ENCODE measurements around the gene RETN. TPM values are rescaled to one million over a fixed set of nuclear protein-coding genes. Genes with fewer than 3 reads are reported as not detected.

Gene RETN
- total RNA-seq, 1 donor from 2014 or later, result not detected

- Mint-ChIP-seq H3K9me3 (ENCODE audit: unreplicated experiment) (no peaks in the 10 kb centered on the region), H3K36me3 (ENCODE audit: low read depth, unreplicated experiment) (peaks cover 1% of the 10 kb centered on the region), H3K4me1 (ENCODE audit: low read depth, unreplicated experiment) (no peaks in the 10 kb centered on the region), H3K27ac (ENCODE audit: unreplicated experiment) (no peak overlapping the region), H3K27me3 (ENCODE audit: low read depth, unreplicated experiment) (peaks cover 7% of the 10 kb centered on the region), H3K4me3 (ENCODE audit: unreplicated experiment) (no peak overlapping the region)
- H3K9me3 ChIP-seq (ENCODE audit: insufficient read depth, low read depth, low read length), result peaks cover 5% of the 10 kb centered on the region
- no peak overlapping the region for H3K4me3 ChIP-seq (ENCODE audit: insufficient read depth, low read depth, low read length)
- H4K20me1 ChIP-seq (ENCODE audit: insufficient read depth, low read length), result no peaks in the 10 kb centered on the region
- H3K9ac ChIP-seq (ENCODE audit: low read length), result no peak overlapping the region
- H3K27ac ChIP-seq (ENCODE audit: low read depth, low read length), result no peak overlapping the region
- no peak for DNase-seq (ENCODE audit: low read depth)
- H3K79me2 ChIP-seq (ENCODE audit: insufficient read depth, low read length), result no peaks in the 10 kb centered on the region
- no peak overlapping the region for H3K4me2 ChIP-seq (ENCODE audit: low read length)
- TF ChIP-seq, protein P1, sequence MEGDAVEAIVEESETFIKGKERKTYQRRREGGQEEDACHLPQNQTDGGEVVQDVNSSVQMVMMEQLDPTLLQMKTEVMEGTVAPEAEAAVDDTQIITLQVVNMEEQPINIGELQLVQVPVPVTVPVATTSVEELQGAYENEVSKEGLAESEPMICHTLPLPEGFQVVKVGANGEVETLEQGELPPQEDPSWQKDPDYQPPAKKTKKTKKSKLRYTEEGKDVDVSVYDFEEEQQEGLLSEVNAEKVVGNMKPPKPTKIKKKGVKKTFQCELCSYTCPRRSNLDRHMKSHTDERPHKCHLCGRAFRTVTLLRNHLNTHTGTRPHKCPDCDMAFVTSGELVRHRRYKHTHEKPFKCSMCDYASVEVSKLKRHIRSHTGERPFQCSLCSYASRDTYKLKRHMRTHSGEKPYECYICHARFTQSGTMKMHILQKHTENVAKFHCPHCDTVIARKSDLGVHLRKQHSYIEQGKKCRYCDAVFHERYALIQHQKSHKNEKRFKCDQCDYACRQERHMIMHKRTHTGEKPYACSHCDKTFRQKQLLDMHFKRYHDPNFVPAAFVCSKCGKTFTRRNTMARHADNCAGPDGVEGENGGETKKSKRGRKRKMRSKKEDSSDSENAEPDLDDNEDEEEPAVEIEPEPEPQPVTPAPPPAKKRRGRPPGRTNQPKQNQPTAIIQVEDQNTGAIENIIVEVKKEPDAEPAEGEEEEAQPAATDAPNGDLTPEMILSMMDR (IDR thresholded peaks at IDR 0.05; ENCODE audit: insufficient read depth, low read depth, low read length), result no peak
- TF ChIP-seq EZH2 (IDR thresholded peaks at IDR 0.05; ENCODE audit: insufficient read depth, low read length), result no peak
- no peaks in the 10 kb centered on the region for H3K36me3 ChIP-seq (ENCODE audit: insufficient read depth, low read length)
- FAIRE-seq, result no peak
- H3K27me3 ChIP-seq (ENCODE audit: insufficient read depth, low read length), result peaks cover 13% of the 10 kb centered on the region
- no peak overlapping the region for H2AFZ ChIP-seq (ENCODE audit: low read depth, low read length)
- no peaks in the 10 kb centered on the region for H3K4me1 ChIP-seq (ENCODE audit: insufficient read depth, low read length)
Observed at GRCh38 chr19:7639863-7640348, 28.9 kb upstream of the RETN start.

DNA sequence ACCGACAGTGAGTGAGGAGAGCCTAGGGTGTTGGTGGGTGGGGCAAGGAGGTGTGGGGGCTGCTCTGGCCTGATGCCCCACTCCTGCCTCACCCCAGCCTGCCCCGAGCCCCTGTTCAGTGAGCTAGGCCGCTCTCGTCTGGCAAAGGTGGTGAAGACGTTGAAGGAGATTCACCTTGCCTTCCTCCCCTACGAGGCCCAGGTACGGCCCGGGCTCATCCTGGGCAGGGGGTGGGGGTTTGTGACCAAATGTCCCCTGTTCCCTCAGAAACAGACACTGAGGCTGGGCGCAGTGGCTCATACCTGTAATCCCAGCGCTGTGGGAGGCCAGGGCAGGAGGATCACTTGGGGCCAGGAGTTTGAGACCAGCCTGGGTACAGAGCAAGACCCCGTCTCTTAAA, 28.0 kb upstream of the RETN start:
- H3K27ac Mint-ChIP-seq (ENCODE audit: unreplicated experiment), result no peak overlapping the region
- FAIRE-seq, result no peak
- no peaks in the 10 kb centered on the region for H3K9me3 Mint-ChIP-seq (ENCODE audit: unreplicated experiment)
- peaks cover 1% of the 10 kb centered on the region for H3K36me3 Mint-ChIP-seq (ENCODE audit: low read depth, unreplicated experiment)
- no peaks in the 10 kb centered on the region for H3K79me2 ChIP-seq (ENCODE audit: insufficient read depth, low read length)
- H4K20me1 ChIP-seq (ENCODE audit: insufficient read depth, low read length), result no peaks in the 10 kb centered on the region
- H3K36me3 ChIP-seq (ENCODE audit: insufficient read depth, low read length), result no peaks in the 10 kb centered on the region
- H3K9ac ChIP-seq (ENCODE audit: low read length), result no peak overlapping the region
- no peak overlapping the region for H3K27ac ChIP-seq (ENCODE audit: low read depth, low read length)
- H3K4me3 Mint-ChIP-seq (ENCODE audit: unreplicated experiment), result no peak overlapping the region
- TF ChIP-seq, protein P1 (IDR thresholded peaks at IDR 0.05; ENCODE audit: insufficient read depth, low read depth, low read length), result no peak
- no peak for TF ChIP-seq EZH2 (IDR thresholded peaks at IDR 0.05; ENCODE audit: insufficient read depth, low read length)
- H3K27me3 Mint-ChIP-seq (ENCODE audit: low read depth, unreplicated experiment), result peaks cover 3% of the 10 kb centered on the region
- no peak overlapping the region for H2AFZ ChIP-seq (ENCODE audit: low read depth, low read length)
- no peak overlapping the region for H3K4me3 ChIP-seq (ENCODE audit: insufficient read depth, low read depth, low read length)
- no peak for DNase-seq (ENCODE audit: low read depth)
- no peaks in the 10 kb centered on the region for H3K4me1 ChIP-seq (ENCODE audit: insufficient read depth, low read length)
- H3K9me3 ChIP-seq (ENCODE audit: insufficient read depth, low read depth, low read length), result peaks cover 5% of the 10 kb centered on the region
- peaks cover 10% of the 10 kb centered on the region for H3K27me3 ChIP-seq (ENCODE audit: insufficient read depth, low read length)
- H3K4me2 ChIP-seq (ENCODE audit: low read length), result no peak overlapping the region
- H3K4me1 Mint-ChIP-seq (ENCODE audit: low read depth, unreplicated experiment), result no peaks in the 10 kb centered on the region
